Right ventricle myocardium inferior (tissue), 1 donor: ENCODE data around the gene WNT6. TPM values are rescaled to one million over a fixed set of nuclear protein-coding genes. Genes with fewer than 3 reads are reported as not detected.

Source experiments
- ATAC-seq: fragments of 200-7000 bp; cut with Tn5 transposase; one replicate; pipeline ENCODE4 v1.9.1; 2020; ENCODE audit warnings: mild to moderate bottlenecking, moderate library complexity
- DNase-seq: peaks from one replicate; pipeline ENCODE4 v3.0.0; 2021; ENCODE audit errors: missing footprints
- intact Hi-C: fragments of 100-400 bp; cut with DNase I; formaldehyde crosslinking; loops from one replicate; pipeline ENCODE4 v1.11.0; 2022
- total RNA-seq: library from RNA; stranded (reverse); fragmentation: NEBNext Ultra II Directional; extraction: Animal tissue kit (Norgen Biotek cat#: 25700); gene quantifications from one replicate; pipeline ENCODE4 v1.2.1, GENCODE V29; 2021
- donor health status: DM: no; HTN: yes; CAD: no; lungs with severe emphysema.

The WNT6 gene
- total RNA-seq, 1 donor from 2014 or later, result 2.1 TPM

GRCh38 chr2:218883491-218884490 is 24.2 kb downstream of the WNT6 start:
- intact Hi-C loops, result no loop called here
- no peak for DNase-seq
- peak; percentile 56 for ATAC-seq

- ATAC-seq, result no peak
- intact Hi-C loops, result no loop called here
- no peak for DNase-seq
These were observed 24.9 kb downstream of the WNT6 start for GRCh38 chr2:218884519-218884918.

GRCh38 chr2:218885981-218886947 is 26.7 kb downstream of the WNT6 start:
- intact Hi-C loops, result no loop called here
- no peak for ATAC-seq
- no peak for DNase-seq

- DNase-seq (no peak), ATAC-seq (no peak)
- intact Hi-C loops, result no loop called here
These were observed 27.5 kb downstream of the WNT6 start for GRCh38 chr2:218887079-218887478.

- intact Hi-C loops, result no loop called here
- no peak for DNase-seq
- ATAC-seq, result no peak
These were observed 28.7 kb downstream of the WNT6 start for GRCh38 chr2:218888341-218888740.

GRCh38 chr2:218889937-218890336 is 30.3 kb downstream of the WNT6 start:
- ATAC-seq (no peak), DNase-seq (no peak)
- intact Hi-C loops, result no loop called here

GRCh38 chr2:218890369-218890768 is 30.8 kb downstream of the WNT6 start:
- no peak for DNase-seq
- intact Hi-C loops, result no loop called here
- ATAC-seq, result no peak

GRCh38 chr2:218891275-218892135 is 31.9 kb downstream of the WNT6 start:
- intact Hi-C loops, result no loop called here
- DNase-seq, result no peak
- no peak for ATAC-seq

GRCh38 chr2:218892693-218893348 is 33.2 kb downstream of the WNT6 start:
- DNase-seq (peak; percentile 80), ATAC-seq (peak; percentile 62)
- intact Hi-C loops, result no loop called here

- DNase-seq, result no peak
- ATAC-seq, result no peak
- intact Hi-C loops, result no loop called here
These were observed 33.9 kb downstream of the WNT6 start for GRCh38 chr2:218893349-218894150.

- intact Hi-C loops, result no loop called here
- DNase-seq, result no peak
- no peak for ATAC-seq
These were observed 34.7 kb downstream of the WNT6 start for GRCh38 chr2:218894151-218894879.

GRCh38 chr2:218894880-218895157 is 35.2 kb downstream of the WNT6 start:
- intact Hi-C loops, result loop anchor here (5.0 kb wide), 1 partner anchor 43 kb away; no protein-coding TSS in a partner anchor

GRCh38 chr2:218895326-218895725 is 35.7 kb downstream of the WNT6 start:
- DNase-seq (no peak), ATAC-seq (no peak)
- intact Hi-C loops, result loop anchor here (5.0 kb wide), 1 partner anchor 43 kb away; no protein-coding TSS in a partner anchor

More at GRCh38 chr2:218894880-218895157, 35.2 kb downstream of the WNT6 start:
- DNase-seq (no peak), ATAC-seq (no peak)

GRCh38 chr2:218895759-218896500 is 36.3 kb downstream of the WNT6 start:
- DNase-seq (no peak), ATAC-seq (no peak)
- intact Hi-C loops, result loop anchor here (5.0 kb wide), 1 partner anchor 44 kb away; no protein-coding TSS in a partner anchor

- intact Hi-C loops, result loop anchor here (5.0 kb wide), 1 partner anchor 44 kb away; no protein-coding TSS in a partner anchor
- ATAC-seq, result no peak
- DNase-seq, result no peak
These were observed 37.1 kb downstream of the WNT6 start for GRCh38 chr2:218896501-218897393.
